Measurements from ENCODE around the gene CDH2. TPM values are rescaled to one million over a fixed set of nuclear protein-coding genes. Genes with fewer than 3 reads are reported as not detected.

The CDH2 gene
- total RNA-seq, 1 donor from 2014 or later: 1.8 TPM

GRCh38 chr18:28109781-28110560, 67.0 kb downstream of the CDH2 start:
- H3K36me3 ChIP-seq: no peaks in the 10 kb centered on the region
- no peak overlapping the region for H3K4me3 ChIP-seq
- DNase-seq (no peak), ATAC-seq (no peak)
- H3K4me1 ChIP-seq: no peaks in the 10 kb centered on the region
- intact Hi-C loops (cut with DNase I): no loop called here
- no peak for TF ChIP-seq CTCF (IDR thresholded peaks at IDR 0.05)
- H3K27me3 ChIP-seq: no peaks in the 10 kb centered on the region
- no peaks in the 10 kb centered on the region for H3K9me3 ChIP-seq
- H3K27ac ChIP-seq: no peak overlapping the region

GRCh38 chr18:28108814-28109213, 68.1 kb downstream of the CDH2 start:
- Histone ChIP-seq H3K27ac (no peak overlapping the region), H3K9me3 (no peaks in the 10 kb centered on the region), H3K4me3 (no peak overlapping the region), H3K36me3 (no peaks in the 10 kb centered on the region), H3K27me3 (no peaks in the 10 kb centered on the region), H3K4me1 (no peaks in the 10 kb centered on the region)
- no peak for DNase-seq
- ATAC-seq: no peak
- TF ChIP-seq CTCF (IDR thresholded peaks at IDR 0.05): no peak
- intact Hi-C loops (cut with DNase I): no loop called here

GRCh38 chr18:28108254-28108653, 68.7 kb downstream of the CDH2 start:
- Histone ChIP-seq H3K4me3 (no peak overlapping the region), H3K9me3 (no peaks in the 10 kb centered on the region), H3K4me1 (no peaks in the 10 kb centered on the region), H3K36me3 (no peaks in the 10 kb centered on the region), H3K27me3 (no peaks in the 10 kb centered on the region), H3K27ac (no peak overlapping the region)
- intact Hi-C loops (cut with DNase I): no loop called here
- DNase-seq (no peak), ATAC-seq (no peak)
- TF ChIP-seq CTCF (IDR thresholded peaks at IDR 0.05): no peak

- Histone ChIP-seq H3K4me3 (no peak overlapping the region), H3K27me3 (no peaks in the 10 kb centered on the region), H3K27ac (no peak overlapping the region), H3K4me1 (no peaks in the 10 kb centered on the region), H3K9me3 (no peaks in the 10 kb centered on the region), H3K36me3 (no peaks in the 10 kb centered on the region)
- DNase-seq: no peak
- intact Hi-C loops (cut with DNase I): no loop called here
- ATAC-seq: no peak
- no peak for TF ChIP-seq CTCF (IDR thresholded peaks at IDR 0.05)
Measured at GRCh38 chr18:28099237-28099636, 77.7 kb downstream of the CDH2 start.

GRCh38 chr18:28095631-28096030, 81.3 kb downstream of the CDH2 start:
- no peaks in the 10 kb centered on the region for H3K9me3 ChIP-seq
- H3K27me3 ChIP-seq: no peaks in the 10 kb centered on the region
- no peaks in the 10 kb centered on the region for H3K4me1 ChIP-seq
- intact Hi-C loops (cut with DNase I): no loop called here
- DNase-seq: no peak
- H3K27ac ChIP-seq: no peak overlapping the region
- no peak for TF ChIP-seq CTCF (IDR thresholded peaks at IDR 0.05)
- H3K36me3 ChIP-seq: no peaks in the 10 kb centered on the region
- H3K4me3 ChIP-seq: no peak overlapping the region
- no peak for ATAC-seq

All from upper lobe of right lung (tissue), 1 donor.